Activated T-cell treated with anti-CD3 and anti-CD28 coated beads for 1 hour (primary cell): Measurements from ENCODE around the gene TRPM6.
"Not testable (repeated sequence)": the region's sequence is repeated elsewhere in the genome, so short reads cannot be mapped to it uniquely, and the experiment has no call there.

Experiments used
- DNase-seq: peaks from one replicate; pipeline ENCODE4 v3.0.0-alpha.2; 2020; ENCODE audit warnings: low read depth

The TRPM6 gene

GRCh38 chr9:74887041-74887980, at the start of gene TRPM6:
Gene TRPM6, minus strand, starts transcription at chr9:74887921. Its CDS starts 65 bp downstream, at chr9:74887856.
- peak; percentile 8 for DNase-seq

- DNase-seq, result no peak
Observed at GRCh38 chr9:74935008-74935407, 47.3 kb upstream of the TRPM6 start.

- DNase-seq, result no peak
Observed at GRCh38 chr9:74921737-74922136, 34.0 kb upstream of the TRPM6 start.

- no peak for DNase-seq
Observed at GRCh38 chr9:74920944-74921626, 33.4 kb upstream of the TRPM6 start.

- no peak for DNase-seq
Observed at GRCh38 chr9:74910036-74910435, 22.3 kb upstream of the TRPM6 start.

GRCh38 chr9:74908665-74909064, 20.9 kb upstream of the TRPM6 start:
- DNase-seq, result no peak

GRCh38 chr9:74907085-74907484, 19.4 kb upstream of the TRPM6 start:
- DNase-seq, result no peak

GRCh38 chr9:74901001-74901400, 13.3 kb upstream of the TRPM6 start:
- DNase-seq, result no peak

GRCh38 chr9:74888449-74888848, 728 bp upstream of the TRPM6 start:
- not testable (repeated sequence) for DNase-seq

- DNase-seq, result no peak
Observed at GRCh38 chr9:74887981-74888370, 255 bp upstream of the TRPM6 start.

- no peak for DNase-seq
Observed at GRCh38 chr9:74876382-74876949, 11.3 kb downstream of the TRPM6 start.

- DNase-seq, result no peak
Observed at GRCh38 chr9:74875656-74876055, 12.1 kb downstream of the TRPM6 start.

GRCh38 chr9:74874220-74874619, 13.5 kb downstream of the TRPM6 start:
- no peak for DNase-seq

- no peak for DNase-seq
Observed at GRCh38 chr9:74872619-74873233, 15.0 kb downstream of the TRPM6 start.

- no peak for DNase-seq
Observed at GRCh38 chr9:74867483-74867882, 20.2 kb downstream of the TRPM6 start.

GRCh38 chr9:74865177-74865576, 22.5 kb downstream of the TRPM6 start:
- DNase-seq, result no peak

GRCh38 chr9:74861773-74862474, 25.8 kb downstream of the TRPM6 start:
- DNase-seq, result no peak

- no peak for DNase-seq
Observed at GRCh38 chr9:74861071-74861470, 26.6 kb downstream of the TRPM6 start.

GRCh38 chr9:74860247-74860646, 27.5 kb downstream of the TRPM6 start:
- DNase-seq, result not testable (repeated sequence)

GRCh38 chr9:74859786-74860185, 27.9 kb downstream of the TRPM6 start:
- no peak for DNase-seq

GRCh38 chr9:74858751-74859414, 28.8 kb downstream of the TRPM6 start:
- no peak for DNase-seq
